ENCODE data around the gene TFEB.
"Not testable (repeated sequence)": the region's sequence is repeated elsewhere in the genome, so short reads cannot be mapped to it uniquely, and the experiment has no call there.

The TFEB gene

DNA sequence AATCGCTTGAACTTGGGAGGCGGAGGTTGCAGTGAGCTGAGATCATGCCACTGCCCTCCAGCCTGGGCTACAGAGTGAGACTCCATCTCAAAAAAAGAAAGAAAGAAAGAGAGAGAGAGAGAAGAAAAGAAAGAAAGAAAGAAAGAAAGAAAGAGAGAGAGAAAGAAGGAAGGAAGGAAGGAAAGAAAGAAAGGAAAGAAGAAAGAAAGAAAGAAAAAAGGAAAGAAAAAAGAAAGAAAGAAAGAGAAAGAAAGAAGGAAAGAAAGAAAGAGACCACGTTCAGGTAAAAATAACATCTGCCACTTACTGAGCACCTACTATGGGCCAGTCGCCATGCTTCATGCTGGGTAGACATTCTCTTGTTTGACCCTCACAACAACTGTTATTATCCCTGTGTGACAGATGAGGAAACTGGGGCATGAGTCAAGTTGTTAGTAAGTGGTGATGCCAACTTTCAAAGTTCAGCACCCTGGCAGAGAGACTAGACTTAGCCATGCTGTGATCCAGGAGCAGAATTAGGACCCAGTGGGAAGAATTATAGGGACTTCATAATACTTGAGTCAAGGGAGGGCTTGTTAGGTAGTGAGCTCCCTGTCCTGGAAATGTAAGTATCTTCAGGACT lies 30.7 kb upstream of the TFEB start:
- not testable (repeated sequence) for DNase-seq (ENCODE audit: low read depth, low spot score)

DNA sequence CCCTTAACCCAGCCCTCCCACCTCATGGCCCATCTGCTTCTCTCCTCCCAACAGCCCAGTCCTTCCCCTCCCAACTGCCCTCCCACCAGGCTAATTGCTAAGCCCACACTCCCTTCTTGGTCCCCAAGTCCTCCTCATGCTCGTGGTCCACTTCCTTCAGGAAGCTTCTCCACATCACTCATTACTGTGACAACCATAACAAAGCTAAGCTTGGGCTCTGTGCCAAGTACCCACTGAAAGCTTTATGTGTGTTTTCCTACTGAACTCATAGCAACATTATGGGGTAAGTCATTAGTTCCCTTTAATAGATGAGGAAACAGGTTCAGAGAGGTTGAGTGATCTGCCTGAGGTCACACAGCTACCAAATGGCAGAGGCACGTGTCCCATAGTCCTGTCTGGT lies 28.1 kb upstream of the TFEB start:
- no peak for DNase-seq (ENCODE audit: low read depth, low spot score)

DNA sequence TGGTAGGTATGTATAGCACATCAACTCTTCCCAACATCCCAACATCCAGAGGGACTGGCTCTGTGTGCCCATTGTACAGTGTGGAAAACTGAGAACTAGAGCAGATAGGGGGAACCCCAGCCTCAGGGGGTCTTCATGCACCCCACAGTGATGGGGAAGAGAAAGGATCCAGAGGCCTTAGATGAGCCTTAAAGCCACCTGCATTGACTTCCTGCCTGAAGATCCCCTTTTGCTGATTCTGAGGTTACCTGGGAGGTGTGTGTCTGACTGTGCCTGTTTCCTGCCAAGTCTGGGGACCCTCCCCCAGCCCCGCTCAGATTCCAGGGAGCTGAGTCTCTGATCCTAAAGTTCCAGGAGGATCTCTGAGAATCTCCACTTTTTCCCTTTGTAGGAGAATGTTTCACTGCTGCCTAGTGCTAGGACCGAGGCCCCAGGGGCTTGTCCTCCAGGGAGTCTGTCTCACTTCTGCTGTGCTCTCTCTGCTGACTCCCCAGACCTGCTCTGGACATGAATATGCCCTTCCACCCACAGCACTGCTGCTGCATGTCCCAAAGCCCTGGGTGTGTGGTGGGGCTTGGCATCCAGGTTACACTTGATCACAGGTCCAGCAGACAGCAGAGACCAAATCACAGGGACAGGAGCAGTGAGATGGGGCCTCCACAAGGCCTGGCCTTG lies 24.6 kb upstream of the TFEB start:
- DNase-seq (ENCODE audit: low read depth, low spot score): no peak

- DNase-seq (ENCODE audit: low read depth, low spot score): no peak
Observed at GRCh38 chr6:41759106-41759904, 23.9 kb upstream of the TFEB start.

DNA sequence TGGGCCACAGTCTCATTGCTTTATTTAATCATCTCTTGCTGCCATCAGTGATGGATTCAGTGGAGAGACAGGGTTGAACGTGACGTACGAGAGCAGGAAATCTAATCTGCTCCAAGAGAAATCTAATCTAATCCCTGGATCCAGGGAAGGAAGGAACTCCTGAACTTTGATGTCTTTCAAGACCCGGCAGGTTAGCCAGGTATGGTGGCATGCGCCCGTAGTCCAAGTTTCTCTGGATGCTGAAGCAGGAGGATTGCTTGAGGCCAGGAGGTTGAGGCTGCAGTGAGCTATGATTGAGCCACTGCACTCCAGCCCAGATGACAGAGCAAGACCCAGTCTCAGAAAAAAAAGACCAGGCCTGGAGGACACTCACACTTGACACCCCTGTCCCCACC lies 23.2 kb upstream of the TFEB start:
- no peak for DNase-seq (ENCODE audit: low read depth, low spot score)

DNA sequence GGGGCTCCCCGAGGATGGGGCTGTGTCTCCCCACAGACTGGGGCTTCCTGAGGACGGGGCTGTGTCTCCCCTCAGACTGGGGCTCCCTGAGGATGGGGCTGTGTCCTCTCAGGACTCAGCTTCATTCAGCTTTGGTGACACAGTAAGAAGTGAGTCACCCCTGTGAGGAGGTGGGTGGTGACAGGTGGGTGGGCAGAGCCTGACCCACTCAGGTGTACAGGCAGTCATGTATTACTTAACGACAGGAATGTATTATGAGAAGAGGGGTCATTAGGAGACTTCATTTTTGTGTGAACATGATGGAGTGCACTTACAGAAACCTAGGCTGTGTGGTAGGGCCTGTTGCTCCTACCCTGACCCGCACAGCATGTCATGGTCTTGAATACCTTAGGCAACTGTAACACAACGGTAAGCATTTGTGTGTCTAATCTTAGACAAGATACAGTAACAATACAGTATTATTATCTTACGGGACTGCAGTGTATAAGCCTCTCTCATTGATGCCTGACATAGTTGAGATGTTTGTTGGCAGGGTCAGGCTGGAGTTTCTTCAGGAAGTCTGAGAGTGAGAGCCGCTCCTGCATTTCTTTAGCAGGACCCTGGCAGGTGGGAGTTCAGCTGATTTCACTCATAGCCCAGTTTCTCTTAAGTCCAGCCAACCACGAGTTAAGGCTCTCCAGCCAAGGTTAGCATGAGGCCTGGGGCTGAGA lies 22.7 kb upstream of the TFEB start:
- DNase-seq (ENCODE audit: low read depth, low spot score): no peak

DNA sequence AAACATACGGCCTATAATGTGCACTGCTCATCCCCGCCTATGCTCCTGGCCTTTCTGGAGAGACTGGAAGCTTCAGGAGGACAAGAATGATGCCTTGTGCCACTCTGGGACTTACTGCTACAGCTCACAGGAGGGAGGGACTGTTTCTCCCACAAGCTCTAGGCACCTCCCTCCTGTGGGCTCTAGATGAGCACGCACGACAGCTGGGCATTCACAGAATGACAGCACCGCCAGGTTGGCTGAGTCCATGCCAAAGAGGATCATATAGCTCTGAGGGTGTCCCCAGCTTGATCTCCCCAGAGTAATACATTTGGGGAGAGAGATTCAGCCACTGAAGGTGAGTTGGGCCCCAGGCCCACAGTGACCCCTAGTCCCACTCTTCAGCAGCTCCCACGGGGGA lies 21.9 kb upstream of the TFEB start:
- DNase-seq (ENCODE audit: low read depth, low spot score): no peak

DNA sequence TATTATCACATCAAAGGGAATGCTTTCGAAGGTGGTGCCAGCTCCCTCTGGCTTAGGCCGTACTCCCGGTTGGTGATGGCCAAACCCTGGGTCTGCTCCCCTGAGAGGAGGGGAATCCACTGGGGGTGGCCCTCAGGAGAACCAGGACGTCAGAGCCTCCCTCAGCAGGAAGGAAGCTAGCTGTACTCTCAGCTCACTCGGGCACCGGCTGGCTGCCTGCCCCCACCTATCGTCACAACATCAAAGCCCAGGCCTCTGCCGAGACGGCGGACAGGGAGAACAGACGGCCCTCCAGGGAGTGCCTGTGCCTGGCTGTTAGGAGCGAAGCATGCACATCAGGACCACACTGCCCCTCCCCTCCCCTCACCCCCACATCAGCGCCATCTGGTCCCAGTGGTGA lies 20.9 kb upstream of the TFEB start:
- no peak for DNase-seq (ENCODE audit: low read depth, low spot score)

- no peak for DNase-seq (ENCODE audit: low read depth, low spot score)
Observed at GRCh38 chr6:41755895-41756294, 20.5 kb upstream of the TFEB start.

- no peak for DNase-seq (ENCODE audit: low read depth, low spot score)
Observed at GRCh38 chr6:41750374-41750773, 15.0 kb upstream of the TFEB start.

DNA sequence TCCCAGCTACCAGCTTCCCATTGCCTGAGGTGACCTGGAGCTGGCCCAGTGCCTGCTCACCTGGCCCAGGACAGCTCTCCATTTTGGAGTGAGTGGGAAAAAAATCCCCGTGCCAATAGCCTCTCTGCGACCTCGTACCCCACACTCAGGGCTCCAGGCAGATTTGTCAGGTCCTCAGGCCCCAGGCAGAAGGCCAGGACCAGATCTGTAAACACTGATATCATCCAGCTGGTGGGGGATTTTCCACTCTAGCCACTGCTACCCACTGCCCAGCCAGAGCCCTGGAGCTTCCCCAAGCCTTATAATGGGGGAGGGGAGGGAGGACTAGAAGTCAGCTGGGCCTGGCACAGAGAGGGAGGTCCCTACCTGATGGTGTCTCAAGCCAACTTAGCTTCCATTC lies 13.1 kb upstream of the TFEB start:
- DNase-seq (ENCODE audit: low read depth, low spot score): no peak

- DNase-seq (ENCODE audit: low read depth, low spot score): no peak
Observed at GRCh38 chr6:41748102-41748477, 12.7 kb upstream of the TFEB start.

- no peak for DNase-seq (ENCODE audit: low read depth, low spot score)
Observed at GRCh38 chr6:41747256-41748101, 12.1 kb upstream of the TFEB start, which contains the start of gene PGC. TSS of gene PGC (minus strand) at chr6:41747397. CDS start at chr6:41747334, 63 bp downstream.

DNA sequence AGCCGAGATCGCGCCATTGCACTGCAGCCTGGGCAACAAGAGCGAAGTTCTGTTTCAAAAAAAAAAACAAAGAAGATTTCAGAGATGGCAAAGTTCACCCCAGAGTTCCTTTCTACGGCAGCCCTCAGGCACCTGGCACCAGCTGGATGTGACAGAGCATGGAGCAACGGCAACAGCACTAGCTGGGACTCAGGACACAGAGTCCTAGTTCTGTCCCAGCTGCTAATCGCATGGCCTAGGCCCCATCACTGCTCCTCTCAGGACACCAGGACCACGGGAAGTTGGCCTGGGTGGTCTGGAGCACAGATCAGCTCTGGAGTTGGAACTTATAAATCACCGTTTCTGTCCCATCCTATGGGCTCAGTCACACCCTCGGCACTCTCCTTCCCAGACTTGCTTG lies 10.7 kb upstream of the TFEB start:
- no peak for DNase-seq (ENCODE audit: low read depth, low spot score)

DNA sequence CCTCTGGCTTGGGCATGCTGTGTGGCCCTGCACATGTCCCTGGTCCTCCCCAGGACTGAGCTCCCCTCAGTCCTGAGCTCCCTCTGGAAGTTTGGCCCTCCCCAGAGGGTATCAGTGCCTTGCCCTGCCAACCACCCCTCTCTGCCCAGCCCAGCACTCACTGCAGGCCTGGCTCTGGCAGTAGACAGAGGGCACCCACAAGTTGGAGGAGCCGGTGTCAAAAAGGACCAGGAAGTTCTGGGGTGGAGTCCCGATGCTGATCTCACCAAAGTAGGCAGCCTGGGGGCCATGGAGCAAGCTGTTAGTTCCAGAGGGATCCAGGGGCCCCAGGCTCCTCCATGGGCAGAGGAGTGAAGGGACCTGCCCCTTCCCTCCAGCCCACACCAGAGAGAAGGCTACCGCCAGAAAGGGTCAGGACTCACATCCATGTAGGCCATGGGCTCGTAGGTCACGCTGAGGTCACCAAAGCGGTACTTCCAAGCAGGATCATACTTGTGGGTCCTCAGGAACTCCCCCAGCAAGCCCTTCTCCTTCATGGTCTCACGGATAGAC lies 8.9 kb upstream of the TFEB start:
- DNase-seq (ENCODE audit: low read depth, low spot score): no peak

- no peak for DNase-seq (ENCODE audit: low read depth, low spot score)
Observed at GRCh38 chr6:41743406-41744235, 8.2 kb upstream of the TFEB start.

- no peak for DNase-seq (ENCODE audit: low read depth, low spot score)
Observed at GRCh38 chr6:41741625-41742490, 6.5 kb upstream of the TFEB start.

GRCh38 chr6:41740366-41741162 lies 5.2 kb upstream of the TFEB start:
- no peak for DNase-seq (ENCODE audit: low read depth, low spot score)

Measured in iPS DF 19.7 (cell line).